Prostate gland (tissue), 2 donors: Measurements from ENCODE around the gene HOXB1.

Experiments
- CTCF ChIP-seq, 4 experiments: fragments of 200-600 bp in 2 of 4; fragments of 450-650 bp in 2 of 4; sonication (generic) in 2 of 4; IDR thresholded peaks; 1 replicate in 3 of 4; 2 replicates in 1 of 4; pipeline ENCODE4 v1.5.1; 2016 to 2019; ENCODE audit warnings: antibody characterized with exemption in 4 of 4, mild to moderate bottlenecking in 2 of 4, moderate library complexity in 2 of 4
- POLR2A ChIP-seq: fragments of 450-650 bp; IDR thresholded peaks from one replicate; pipeline ENCODE4 v1.6.1; 2016; ENCODE audit warnings: antibody characterized with exemption, mild to moderate bottlenecking

GRCh38 chr17:48483004-48483403 is 47.8 kb downstream of the HOXB1 start:
- no peak for TF ChIP-seq POLR2A
- no peak for TF ChIP-seq CTCF (IDR thresholded peaks at IDR 0.05)
